Loucy (cell line): ENCODE data around the gene TPST2.

Experiments used
- EZH2phosphoT487 ChIP-seq: fragments of 200-600 bp; IDR thresholded peaks from 2 replicates; pipeline ENCODE4 v1.6.1; 2018; ENCODE audit warnings: antibody characterized with exemption, mild to moderate bottlenecking, moderate library complexity, borderline replicate concordance
- TF ChIP-seq, protein P1 (sequence below): fragments of 200-600 bp; sonication (generic); conservative IDR thresholded peaks from 2 replicates; pipeline ENCODE4 v1.5.1; 2014; ENCODE audit warnings: mild to moderate bottlenecking, antibody characterized with exemption, low read length

GRCh38 chr22:26517429-26517828 lies 72.5 kb downstream of the TPST2 start:
- TF ChIP-seq EZH2phosphoT487 = no peak
- TF ChIP-seq, protein P1, sequence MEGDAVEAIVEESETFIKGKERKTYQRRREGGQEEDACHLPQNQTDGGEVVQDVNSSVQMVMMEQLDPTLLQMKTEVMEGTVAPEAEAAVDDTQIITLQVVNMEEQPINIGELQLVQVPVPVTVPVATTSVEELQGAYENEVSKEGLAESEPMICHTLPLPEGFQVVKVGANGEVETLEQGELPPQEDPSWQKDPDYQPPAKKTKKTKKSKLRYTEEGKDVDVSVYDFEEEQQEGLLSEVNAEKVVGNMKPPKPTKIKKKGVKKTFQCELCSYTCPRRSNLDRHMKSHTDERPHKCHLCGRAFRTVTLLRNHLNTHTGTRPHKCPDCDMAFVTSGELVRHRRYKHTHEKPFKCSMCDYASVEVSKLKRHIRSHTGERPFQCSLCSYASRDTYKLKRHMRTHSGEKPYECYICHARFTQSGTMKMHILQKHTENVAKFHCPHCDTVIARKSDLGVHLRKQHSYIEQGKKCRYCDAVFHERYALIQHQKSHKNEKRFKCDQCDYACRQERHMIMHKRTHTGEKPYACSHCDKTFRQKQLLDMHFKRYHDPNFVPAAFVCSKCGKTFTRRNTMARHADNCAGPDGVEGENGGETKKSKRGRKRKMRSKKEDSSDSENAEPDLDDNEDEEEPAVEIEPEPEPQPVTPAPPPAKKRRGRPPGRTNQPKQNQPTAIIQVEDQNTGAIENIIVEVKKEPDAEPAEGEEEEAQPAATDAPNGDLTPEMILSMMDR = no peak
